Skeletal muscle tissue (tissue), 4 donors: ENCODE measurements around the gene ADGRG1. TPM values are rescaled to one million over a fixed set of nuclear protein-coding genes. Genes with fewer than 3 reads are reported as not detected.

ENCODE experiments used
- H3K27ac ChIP-seq: one replicate; pipeline ENCODE4 v1.7.0; 2013; ENCODE audit warnings: mild to moderate bottlenecking, low read depth, low read length, inconsistent platforms
- H3K27me3 ChIP-seq, 3 donors: one replicate each; pipeline ENCODE4 v1.7.0; 2013; ENCODE audit warnings: low read length in 3 of 3; ENCODE audit not compliant: control insufficient read depth in 3 of 3, insufficient read depth in 3 of 3
- H3K36me3 ChIP-seq, 3 donors: one replicate each; pipeline ENCODE4 v1.7.0; 2013; ENCODE audit warnings: low read length in 3 of 3; ENCODE audit not compliant: control insufficient read depth in 3 of 3, insufficient read depth in 3 of 3
- H3K4me1 ChIP-seq, 3 donors: one replicate each; pipeline ENCODE4 v1.7.0; 2013; ENCODE audit warnings: low read length in 3 of 3, mild to moderate bottlenecking in 3 of 3; ENCODE audit not compliant: control insufficient read depth in 3 of 3, insufficient read depth in 3 of 3
- H3K4me3 ChIP-seq, 3 donors: one replicate each; pipeline ENCODE4 v1.7.0; 2013; ENCODE audit warnings: low read length in 3 of 3
- H3K9ac ChIP-seq, 3 donors: one replicate each; pipeline ENCODE4 v1.7.0; 2013; ENCODE audit warnings: low read length in 3 of 3, mild to moderate bottlenecking in 3 of 3, moderate library complexity in 2 of 3, low read depth in 1 of 3
- H3K9me3 ChIP-seq, 3 donors: one replicate each; pipeline ENCODE4 v1.7.0; 2013; ENCODE audit warnings: low read length in 3 of 3; ENCODE audit not compliant: control insufficient read depth in 3 of 3
- total RNA-seq: library from RNA; depleted of rRNA; stranded (reverse); fragments of >200 nt; gene quantifications from one replicate; pipeline ENCODE4 v1.2.3, GENCODE V29; 2014
- donor health status: Osteomylitis.

ADGRG1 gene
- total RNA-seq, 1 donor from 2014 or later: 0.52 TPM

- no peak overlapping the region for H3K4me3 ChIP-seq
- H3K4me1 ChIP-seq: peaks cover 4 to 28% (median 25%) of the 10 kb centered on the region in 3 donors
These were observed 18.9 kb downstream of the ADGRG1 start for GRCh38 chr16:57647136-57647875.

GRCh38 chr16:57648125-57648524 is 19.7 kb downstream of the ADGRG1 start:
- Histone ChIP-seq H3K9ac (no peak overlapping the region), H3K27ac (peak overlapping the region; percentile 76), H3K27me3 (peaks cover 11 to 44% (median 19%) of the 10 kb centered on the region in 3 donors), H3K9me3 (no peaks in the 10 kb centered on the region), H3K36me3 (peaks cover 0 to 7% (median 0%) of the 10 kb centered on the region in 3 donors), H3K4me1 (peaks cover 4 to 26% (median 25%) of the 10 kb centered on the region in 3 donors), H3K4me3 (no peak overlapping the region)

More at GRCh38 chr16:57647136-57647875, 18.9 kb downstream of the ADGRG1 start:
- H3K27me3 ChIP-seq: peaks cover 11 to 43% (median 19%) of the 10 kb centered on the region in 3 donors
- peak overlapping the region; percentile 76 for H3K27ac ChIP-seq
- no peaks in the 10 kb centered on the region for H3K9me3 ChIP-seq
- H3K9ac ChIP-seq: no peak overlapping the region
- peaks cover 0 to 7% (median 0%) of the 10 kb centered on the region in 3 donors for H3K36me3 ChIP-seq

GRCh38 chr16:57648581-57649442 is 20.4 kb downstream of the ADGRG1 start:
- Histone ChIP-seq H3K27me3 (peaks cover 11 to 48% (median 19%) of the 10 kb centered on the region in 3 donors), H3K36me3 (peaks cover 0 to 7% (median 0%) of the 10 kb centered on the region in 3 donors), H3K27ac (peak overlapping the region; percentile 76), H3K9me3 (no peaks in the 10 kb centered on the region), H3K4me3 (no peak overlapping the region), H3K4me1 (peaks cover 4 to 26% (median 25%) of the 10 kb centered on the region in 3 donors), H3K9ac (no peak overlapping the region)

GRCh38 chr16:57649443-57649751 is 21.0 kb downstream of the ADGRG1 start:
- H3K9me3 ChIP-seq: no peaks in the 10 kb centered on the region
- H3K36me3 ChIP-seq: peaks cover 0 to 5% (median 0%) of the 10 kb centered on the region in 3 donors
- H3K4me1 ChIP-seq: peaks cover 4 to 22% (median 21%) of the 10 kb centered on the region in 3 donors
- H3K9ac ChIP-seq: no peak overlapping the region
- no peak overlapping the region for H3K4me3 ChIP-seq
- peaks cover 11 to 46% (median 19%) of the 10 kb centered on the region in 3 donors for H3K27me3 ChIP-seq
- H3K27ac ChIP-seq: no peak overlapping the region

- Histone ChIP-seq H3K4me3 (no peak overlapping the region), H3K36me3 (peaks cover 0 to 3% (median 0%) of the 10 kb centered on the region in 3 donors), H3K27me3 (peaks cover 11 to 44% (median 19%) of the 10 kb centered on the region in 3 donors), H3K27ac (no peak overlapping the region), H3K9ac (no peak overlapping the region), H3K4me1 (peaks cover 4 to 17% (median 17%) of the 10 kb centered on the region in 3 donors), H3K9me3 (no peaks in the 10 kb centered on the region)
These were observed 21.4 kb downstream of the ADGRG1 start for GRCh38 chr16:57649846-57650245.

GRCh38 chr16:57651344-57652333 is 23.2 kb downstream of the ADGRG1 start:
- Histone ChIP-seq H3K27ac (no peak overlapping the region), H3K36me3 (peaks cover 0 to 5% (median 0%) of the 10 kb centered on the region in 3 donors), H3K9ac (no peak overlapping the region), H3K27me3 (peaks cover 11 to 40% (median 24%) of the 10 kb centered on the region in 3 donors), H3K9me3 (no peaks in the 10 kb centered on the region), H3K4me3 (no peak overlapping the region), H3K4me1 (peaks cover 2 to 15% (median 11%) of the 10 kb centered on the region in 3 donors)

- Histone ChIP-seq H3K4me1 (peaks cover under 1 to 10% (median 9%) of the 10 kb centered on the region in 3 donors), H3K27ac (no peak overlapping the region), H3K4me3 (no peak overlapping the region), H3K27me3 (peaks cover 2 to 38% (median 20%) of the 10 kb centered on the region in 3 donors), H3K36me3 (peaks cover 0 to 5% (median 0%) of the 10 kb centered on the region in 3 donors), H3K9me3 (no peaks in the 10 kb centered on the region), H3K9ac (no peak overlapping the region)
These were observed 24.5 kb downstream of the ADGRG1 start for GRCh38 chr16:57652695-57653471.

GRCh38 chr16:57653936-57654335 is 25.5 kb downstream of the ADGRG1 start:
- Histone ChIP-seq H3K9ac (no peak overlapping the region), H3K9me3 (no peaks in the 10 kb centered on the region), H3K4me1 (peaks cover 0 to under 1% (median 0%) of the 10 kb centered on the region in 3 donors), H3K36me3 (peaks cover 0 to 5% (median 0%) of the 10 kb centered on the region in 3 donors), H3K27me3 (peaks cover 0 to 31% (median 22%) of the 10 kb centered on the region in 3 donors), H3K4me3 (no peak overlapping the region), H3K27ac (no peak overlapping the region)
